Nucleus accumbens (tissue), 56 donors: ENCODE results near the gene FOXO6.

Experiments used
- DNase-seq, 56 donors: peaks; one replicate each; lab custom pipeline; 2025; lab: John Stamatoyannopoulos, UW

FOXO6 gene

GRCh38 chr1:41418857-41419583, 57.8 kb downstream of the FOXO6 start:
- DNase-seq = no peak

- no peak for DNase-seq
Observed at GRCh38 chr1:41419584-41420295, 58.5 kb downstream of the FOXO6 start.

GRCh38 chr1:41420351-41420750, 59.1 kb downstream of the FOXO6 start:
- no peak for DNase-seq

DNA sequence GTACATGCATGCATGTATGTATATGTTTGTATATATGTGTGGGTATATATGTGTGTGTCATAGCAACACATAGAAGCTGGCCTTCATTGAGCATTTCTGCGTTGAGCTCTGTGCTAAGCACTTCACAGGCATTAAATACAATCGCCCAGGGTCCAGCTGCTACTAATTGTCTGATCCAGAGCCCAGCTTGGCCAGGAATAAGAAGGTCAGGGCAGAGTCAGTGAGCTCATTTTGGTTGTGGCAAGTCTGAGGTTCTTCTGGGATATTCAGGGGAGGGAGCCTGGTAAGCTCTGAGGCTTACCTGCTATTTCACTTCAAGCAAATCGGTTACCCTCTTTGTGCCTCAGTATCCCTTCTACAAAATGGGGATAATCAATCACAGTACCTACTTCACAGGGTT, 59.6 kb downstream of the FOXO6 start:
- DNase-seq = no peak

DNA sequence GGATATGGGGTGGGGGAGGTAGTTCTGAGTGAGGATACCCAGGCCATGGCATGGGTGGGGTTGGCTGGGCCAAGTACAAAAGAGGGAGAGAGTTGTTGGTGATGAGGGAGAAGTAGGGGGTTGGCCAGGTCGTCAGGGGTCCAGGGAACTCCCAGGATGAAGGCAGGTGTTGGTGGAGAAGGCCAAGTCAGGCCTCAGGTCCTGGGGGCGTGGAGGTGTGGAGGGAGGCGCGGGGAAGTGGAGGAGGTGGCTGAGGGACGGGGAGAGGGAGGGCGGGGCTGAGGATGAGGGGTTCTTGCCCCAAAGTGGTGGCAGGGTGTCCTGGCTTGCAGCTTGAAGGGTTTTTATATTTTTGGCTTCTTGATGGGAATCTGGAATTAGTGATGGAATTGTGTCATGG, 61.1 kb downstream of the FOXO6 start:
- DNase-seq = no peak

DNA sequence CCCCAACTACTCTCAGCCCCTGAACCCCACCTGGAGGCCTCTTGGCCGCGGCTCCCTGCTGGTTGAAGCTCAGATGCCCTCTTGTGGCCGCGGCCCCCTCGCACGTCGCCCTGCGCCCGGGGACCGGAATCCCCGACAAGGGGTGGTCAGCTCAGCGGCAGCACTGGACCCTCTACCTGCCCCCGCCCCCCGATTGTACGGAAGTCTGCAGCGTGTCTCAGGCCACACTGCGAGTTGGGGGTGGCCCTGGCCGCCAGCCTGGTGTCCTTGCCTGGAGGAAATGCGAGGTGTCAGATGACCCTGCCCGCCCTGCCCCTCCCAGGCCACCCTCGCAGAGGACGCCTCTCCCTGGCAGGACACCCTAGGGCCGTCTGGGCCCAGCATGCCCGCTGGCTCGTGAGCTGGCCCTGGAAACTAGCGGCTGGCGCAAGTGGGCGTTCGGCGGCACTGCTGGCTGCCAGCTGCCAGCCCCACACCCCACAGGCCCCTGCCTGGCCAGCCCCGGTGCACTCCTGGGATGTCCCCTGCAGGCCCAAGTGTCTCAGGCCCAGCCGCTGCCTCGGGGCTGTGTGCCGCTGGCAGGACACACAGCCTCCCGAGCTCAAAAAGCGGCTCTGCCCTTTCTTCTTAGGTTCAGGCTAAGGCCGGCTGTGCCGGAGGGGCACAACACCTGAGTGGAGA, 62.4 kb downstream of the FOXO6 start:
- no peak for DNase-seq

GRCh38 chr1:41424581-41425118, 63.4 kb downstream of the FOXO6 start:
- DNase-seq = no peak

GRCh38 chr1:41425369-41425768, 64.1 kb downstream of the FOXO6 start:
- no peak for DNase-seq

GRCh38 chr1:41426201-41426890, 65.1 kb downstream of the FOXO6 start:
- no peak for DNase-seq

- DNase-seq = peak in 3 of 56 donors; percentile 4 to 26 (median 10)
Observed at GRCh38 chr1:41427122-41427913, 66.1 kb downstream of the FOXO6 start.

- DNase-seq = no peak
Observed at GRCh38 chr1:41427916-41428737, 66.9 kb downstream of the FOXO6 start.

DNA sequence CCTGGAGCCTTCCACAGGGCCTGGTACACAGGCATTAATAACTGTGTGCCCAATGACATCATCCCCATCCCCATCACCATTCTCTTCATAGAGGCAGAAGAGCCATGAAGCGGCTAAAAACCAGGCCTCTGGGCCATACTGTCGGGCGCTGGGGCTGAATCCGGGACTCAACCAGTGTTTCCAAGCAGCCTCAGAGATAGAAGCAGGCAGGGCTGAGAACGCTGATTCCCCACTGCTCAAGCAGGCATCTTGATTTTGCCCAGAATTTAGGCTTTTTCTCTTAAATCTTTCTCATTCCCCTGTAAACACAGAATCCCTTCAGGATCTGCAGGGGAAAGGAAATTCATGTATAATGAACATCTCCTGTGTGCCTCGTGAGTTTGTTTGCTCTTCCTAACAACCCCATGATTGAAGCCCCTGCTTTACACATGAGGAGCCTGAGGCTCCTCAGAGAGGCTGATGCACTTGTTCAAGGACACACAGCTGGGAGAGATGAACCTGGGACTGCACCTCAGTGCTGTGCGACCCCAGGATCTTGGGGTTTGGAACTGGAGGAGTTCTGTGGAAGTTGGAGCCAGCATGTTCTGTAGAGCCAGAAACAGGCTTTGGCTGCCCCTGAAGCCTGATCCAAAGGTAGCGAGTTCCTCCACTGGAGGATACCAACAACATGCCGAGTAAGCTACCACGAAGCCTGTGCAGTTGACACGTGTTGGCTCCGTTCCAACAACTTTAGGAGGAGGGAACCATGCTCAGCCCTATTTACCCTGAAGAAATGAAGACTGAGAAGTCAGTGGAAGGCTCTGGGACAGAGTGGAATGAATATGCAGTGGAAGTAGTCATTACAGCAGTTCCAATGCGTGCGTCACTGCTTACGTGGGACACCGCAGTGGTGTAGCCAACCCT, 67.8 kb downstream of the FOXO6 start:
- no peak for DNase-seq

- no peak for DNase-seq
Observed at GRCh38 chr1:41429641-41430035, 68.4 kb downstream of the FOXO6 start.

- no peak for DNase-seq
Observed at GRCh38 chr1:41430069-41430468, 68.8 kb downstream of the FOXO6 start.

DNA sequence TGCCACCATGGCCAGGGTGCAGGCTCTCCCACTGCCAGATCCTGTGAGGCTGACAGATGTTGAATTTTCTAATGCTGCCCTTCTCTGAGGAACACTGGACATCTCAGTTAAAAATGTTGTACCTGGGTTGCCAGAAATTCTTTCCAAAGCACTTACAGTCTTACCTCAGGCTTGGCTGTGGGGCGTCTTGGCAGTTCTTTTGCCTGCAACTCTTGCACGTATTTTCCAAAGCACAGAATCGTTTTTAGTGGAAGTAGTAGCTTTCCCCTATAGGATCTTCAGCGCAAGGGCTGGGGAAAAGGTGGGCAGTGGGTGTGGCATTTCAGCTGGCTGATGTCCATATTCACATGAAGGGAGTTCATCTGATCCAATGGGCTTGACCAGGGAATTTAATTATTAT, 69.3 kb downstream of the FOXO6 start:
- no peak for DNase-seq

- peak in 1 of 56 donors; percentile 9 for DNase-seq
Observed at GRCh38 chr1:41431490-41432350, 70.5 kb downstream of the FOXO6 start.
